ES-I3 (cell line): ENCODE results near the gene PLEKHO1.
A peak's percentile ranks its signal among the peaks of the same experiment; 100 is the strongest.
"Not testable (repeated sequence)": the region's sequence is repeated elsewhere in the genome, so short reads cannot be mapped to it uniquely, and the experiment has no call there.

Experiments
- H3K36me3 ChIP-seq: 2 replicates; pipeline ENCODE4 v1.6.1; 2013; ENCODE audit warnings: mild to moderate bottlenecking, low read length, control low read depth, moderate library complexity; ENCODE audit not compliant: insufficient read depth
- H3K4me1 ChIP-seq: 2 replicates; pipeline ENCODE4 v1.6.1; 2013; ENCODE audit warnings: mild to moderate bottlenecking, control low read depth, low read length; ENCODE audit not compliant: insufficient read depth
- H3K9ac ChIP-seq: 2 replicates; pipeline ENCODE4 v1.6.1; 2013; ENCODE audit warnings: low read depth, mild to moderate bottlenecking, low read length, moderate library complexity
- H3K9me3 ChIP-seq: 2 replicates; pipeline ENCODE4 v1.6.1; 2013; ENCODE audit warnings: mild to moderate bottlenecking, low read length, moderate library complexity; ENCODE audit not compliant: control insufficient read depth, insufficient read depth

The PLEKHO1 gene

DNA sequence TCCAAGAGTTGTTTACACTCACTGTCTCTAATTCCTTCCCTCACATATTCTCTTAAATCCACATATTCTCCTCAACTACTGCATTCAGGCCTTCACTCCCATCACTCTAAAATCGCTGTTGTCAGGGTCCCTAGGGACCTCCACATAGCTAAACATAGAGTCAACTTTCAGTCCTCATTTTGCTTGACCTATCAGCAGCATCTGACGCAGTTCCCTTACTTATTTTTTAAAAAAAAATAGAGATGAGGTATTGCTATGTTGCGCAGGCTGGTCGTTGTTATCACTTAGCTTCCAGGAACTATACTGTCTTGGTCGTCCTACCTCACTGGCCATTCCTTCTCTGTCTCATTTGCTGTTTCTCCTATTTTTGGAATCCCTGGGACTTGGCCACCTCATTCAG is 11.7 kb upstream of the PLEKHO1 start:
- Histone ChIP-seq H3K9ac (no peak overlapping the region), H3K4me1 (no peaks in the 10 kb centered on the region), H3K9me3 (no peaks in the 10 kb centered on the region), H3K36me3 (no peaks in the 10 kb centered on the region)

DNA sequence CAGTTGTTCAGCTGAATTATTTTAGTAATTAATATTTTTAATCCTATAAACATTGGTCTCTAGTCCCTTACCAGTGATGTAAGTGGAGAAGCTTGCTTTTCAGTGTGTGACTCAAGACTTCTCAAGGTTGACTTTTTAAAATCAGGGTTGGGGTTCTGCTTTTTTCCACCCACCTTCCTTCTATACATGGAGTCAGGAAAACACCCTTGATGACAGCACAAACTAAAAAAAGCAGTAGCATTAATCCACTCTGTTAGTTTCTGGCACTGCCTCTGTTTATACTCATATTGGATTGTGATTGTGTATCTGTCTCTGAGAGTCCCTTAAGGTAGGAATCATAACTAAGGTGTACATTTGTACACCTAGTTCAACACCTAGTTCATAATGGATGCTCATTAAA is 8.3 kb upstream of the PLEKHO1 start:
- Histone ChIP-seq H3K9ac (no peak overlapping the region), H3K4me1 (no peaks in the 10 kb centered on the region), H3K36me3 (no peaks in the 10 kb centered on the region), H3K9me3 (no peaks in the 10 kb centered on the region)

DNA sequence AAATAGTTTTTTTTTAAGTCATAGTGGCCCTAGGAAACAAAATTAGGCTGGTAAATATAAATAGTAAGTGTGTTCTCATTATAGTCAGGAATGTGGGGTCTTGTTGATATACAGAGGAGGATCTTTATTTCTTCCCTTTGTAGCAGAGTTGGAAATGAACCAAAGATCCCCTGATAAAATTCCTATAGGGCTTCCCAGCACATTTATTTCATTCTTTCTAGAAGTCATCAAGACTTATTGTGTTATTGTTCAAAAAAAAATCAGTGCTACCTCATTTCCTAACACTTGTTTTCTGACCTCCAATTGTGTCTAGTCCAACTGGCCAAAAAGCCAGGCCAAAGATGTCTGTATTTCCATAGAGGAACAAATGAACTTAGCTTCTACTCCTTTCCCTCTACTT is 7.6 kb upstream of the PLEKHO1 start:
- H3K9me3 ChIP-seq = no peaks in the 10 kb centered on the region
- no peak overlapping the region for H3K9ac ChIP-seq
- no peaks in the 10 kb centered on the region for H3K36me3 ChIP-seq
- no peaks in the 10 kb centered on the region for H3K4me1 ChIP-seq

DNA sequence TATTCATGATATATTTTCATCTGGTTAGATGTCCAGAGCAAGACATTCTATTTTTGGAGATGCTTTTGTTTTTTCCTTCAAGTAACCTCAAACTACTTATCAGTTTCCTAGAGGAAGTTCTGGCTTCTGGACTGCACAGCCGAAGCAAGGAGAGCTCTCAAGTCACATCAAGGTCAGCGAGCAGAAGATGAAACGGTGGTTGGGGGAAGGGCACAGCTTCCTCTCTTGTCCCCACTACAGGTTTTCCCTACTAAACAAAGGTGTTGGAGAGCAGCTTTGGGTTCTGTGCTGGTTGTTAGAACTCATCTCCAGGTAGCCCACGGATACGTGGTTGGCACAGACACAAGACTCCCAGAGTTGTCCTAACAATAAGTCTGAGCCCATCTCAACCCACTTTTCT is 5.1 kb upstream of the PLEKHO1 start:
- Histone ChIP-seq H3K4me1 (no peaks in the 10 kb centered on the region), H3K9ac (no peak overlapping the region), H3K36me3 (no peaks in the 10 kb centered on the region)

DNA sequence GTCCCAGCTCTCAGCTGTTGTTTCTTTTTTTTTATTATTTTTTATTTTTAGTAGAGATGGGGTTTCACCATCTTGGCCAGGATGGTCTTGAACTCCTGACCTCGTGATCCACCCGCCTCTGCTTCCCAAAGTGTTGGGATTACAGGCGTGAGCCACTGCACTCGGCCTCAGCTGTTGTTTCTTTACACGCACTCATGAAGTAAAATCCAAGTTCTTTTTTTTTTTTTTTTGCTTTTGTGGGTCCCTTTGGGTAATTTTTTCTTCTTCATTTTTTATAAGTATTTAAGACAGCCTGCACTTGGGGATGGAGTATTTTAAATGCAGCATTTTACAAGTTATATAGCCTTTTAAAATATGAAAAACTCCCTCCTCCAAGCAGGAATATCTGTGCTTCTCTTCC is 3.7 kb upstream of the PLEKHO1 start:
- not testable (repeated sequence) for H3K36me3 ChIP-seq, H3K9ac ChIP-seq, H3K9me3 ChIP-seq, H3K4me1 ChIP-seq

More for the DNA sequence above, 5.1 kb upstream of the PLEKHO1 start:
- no peaks in the 10 kb centered on the region for H3K9me3 ChIP-seq

DNA sequence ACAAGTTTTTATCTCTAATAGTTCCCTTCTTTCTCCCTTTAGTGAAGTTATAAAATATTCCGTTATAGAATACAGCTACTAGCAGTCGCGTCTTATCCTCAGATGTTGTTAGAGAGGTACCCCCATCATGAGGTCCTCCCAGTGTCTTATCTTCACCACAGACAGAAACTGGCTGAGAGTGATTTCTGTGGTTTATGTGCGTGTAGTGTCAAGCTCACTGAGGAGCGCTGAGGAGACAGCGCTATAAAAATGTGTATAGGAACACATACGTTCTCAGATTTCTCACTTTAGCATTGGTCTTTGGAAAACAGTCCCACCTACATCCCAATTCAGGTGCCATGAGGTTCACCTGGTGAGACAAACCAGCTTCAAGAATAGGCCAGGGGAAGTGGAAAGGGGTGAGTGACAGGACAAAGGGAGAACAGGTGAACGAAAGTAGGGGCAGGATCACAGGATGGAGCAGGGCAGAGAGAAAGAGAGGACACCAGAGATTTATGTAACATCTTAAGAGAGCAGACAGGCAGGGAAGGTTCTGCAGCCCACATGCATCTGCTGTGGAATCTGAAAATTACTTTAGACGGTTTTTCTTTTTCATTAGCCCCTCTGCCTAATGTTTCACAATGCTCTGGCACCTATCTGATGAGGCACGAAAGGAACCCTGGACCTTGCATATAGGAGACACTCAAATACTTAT is 2.7 kb upstream of the PLEKHO1 start:
- H3K36me3 ChIP-seq = no peaks in the 10 kb centered on the region
- peaks cover 7% of the 10 kb centered on the region; the same call in 1 of the 2 replicates for H3K4me1 ChIP-seq
- no peaks in the 10 kb centered on the region for H3K9me3 ChIP-seq
- no peak overlapping the region for H3K9ac ChIP-seq

DNA sequence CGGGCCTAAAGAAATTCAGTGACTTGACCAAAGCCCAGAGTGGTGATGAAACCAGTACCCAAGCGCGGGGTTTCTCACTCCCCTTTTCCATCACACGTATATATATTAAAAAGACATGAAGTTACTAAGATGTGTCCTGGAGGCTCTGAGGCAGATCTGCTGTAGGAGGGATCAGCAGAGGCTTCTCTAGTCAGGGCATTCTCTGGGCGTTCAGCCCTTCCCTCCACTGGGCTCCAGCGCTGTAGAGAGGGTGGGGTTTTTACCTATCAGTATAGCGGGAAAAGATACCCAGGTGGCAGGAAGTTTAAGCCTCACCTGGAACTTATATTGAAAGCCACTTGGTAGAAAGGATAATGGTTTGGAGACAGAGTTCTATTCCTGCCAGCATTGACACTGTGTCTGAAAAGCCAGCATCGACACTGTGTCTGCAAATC is 862 bp upstream of the PLEKHO1 start:
- H3K4me1 ChIP-seq = peaks cover 11% of the 10 kb centered on the region; the same call in 1 of the 2 replicates
- no peaks in the 10 kb centered on the region for H3K9me3 ChIP-seq
- peak overlapping the region; percentile 82; the same call in 1 of the 2 replicates for H3K9ac ChIP-seq
- no peaks in the 10 kb centered on the region for H3K36me3 ChIP-seq

DNA sequence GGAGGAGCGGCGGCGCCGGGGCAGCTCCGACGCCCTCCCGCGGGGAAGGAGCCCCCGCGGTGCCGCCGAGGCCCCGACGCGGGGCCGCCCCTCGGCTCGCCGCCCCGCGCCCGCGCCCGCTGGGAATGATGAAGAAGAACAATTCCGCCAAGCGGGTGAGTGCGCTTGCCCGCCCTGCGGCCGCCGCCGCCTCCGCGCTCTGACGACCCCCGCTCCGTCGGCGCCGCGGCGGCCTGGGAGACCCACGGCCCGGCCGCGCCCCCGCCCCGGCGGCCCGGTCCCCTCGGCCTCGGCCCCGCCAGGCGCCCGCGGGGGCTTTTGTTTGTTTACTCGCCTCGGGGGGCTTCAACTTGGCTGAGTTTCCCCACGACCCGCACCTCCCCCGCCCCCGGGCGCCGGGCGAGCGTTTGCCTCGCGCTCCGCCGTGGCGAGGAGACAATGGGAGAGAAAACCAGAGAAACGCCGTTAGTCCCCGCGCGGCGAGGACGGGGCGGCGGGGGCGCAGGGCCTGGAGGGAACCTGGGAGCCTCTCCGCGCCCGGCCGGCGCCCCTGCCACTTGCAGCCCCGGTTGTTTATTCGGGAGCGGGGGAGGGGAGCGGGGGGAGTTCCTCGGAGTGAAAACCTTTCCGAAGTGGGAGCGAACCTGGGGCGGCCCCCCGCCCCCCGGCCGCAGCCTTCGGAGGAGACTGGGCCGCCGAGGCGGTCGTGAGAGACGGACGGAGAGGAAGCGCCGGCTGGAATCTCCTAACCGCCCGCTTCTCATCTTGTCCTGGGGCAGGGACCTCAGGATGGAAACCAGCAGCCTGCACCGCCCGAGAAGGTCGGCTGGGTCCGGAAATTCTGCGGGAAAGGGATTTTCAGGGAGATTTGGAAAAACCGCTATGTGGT is 661 bp downstream of the PLEKHO1 start:
- peak overlapping the region; percentile 82 for H3K9ac ChIP-seq
- peaks cover 11% of the 10 kb centered on the region; the same call in 1 of the 2 replicates for H3K4me1 ChIP-seq
- H3K36me3 ChIP-seq = peaks cover 3% of the 10 kb centered on the region; the same call in 1 of the 2 replicates
- no peaks in the 10 kb centered on the region for H3K9me3 ChIP-seq

DNA sequence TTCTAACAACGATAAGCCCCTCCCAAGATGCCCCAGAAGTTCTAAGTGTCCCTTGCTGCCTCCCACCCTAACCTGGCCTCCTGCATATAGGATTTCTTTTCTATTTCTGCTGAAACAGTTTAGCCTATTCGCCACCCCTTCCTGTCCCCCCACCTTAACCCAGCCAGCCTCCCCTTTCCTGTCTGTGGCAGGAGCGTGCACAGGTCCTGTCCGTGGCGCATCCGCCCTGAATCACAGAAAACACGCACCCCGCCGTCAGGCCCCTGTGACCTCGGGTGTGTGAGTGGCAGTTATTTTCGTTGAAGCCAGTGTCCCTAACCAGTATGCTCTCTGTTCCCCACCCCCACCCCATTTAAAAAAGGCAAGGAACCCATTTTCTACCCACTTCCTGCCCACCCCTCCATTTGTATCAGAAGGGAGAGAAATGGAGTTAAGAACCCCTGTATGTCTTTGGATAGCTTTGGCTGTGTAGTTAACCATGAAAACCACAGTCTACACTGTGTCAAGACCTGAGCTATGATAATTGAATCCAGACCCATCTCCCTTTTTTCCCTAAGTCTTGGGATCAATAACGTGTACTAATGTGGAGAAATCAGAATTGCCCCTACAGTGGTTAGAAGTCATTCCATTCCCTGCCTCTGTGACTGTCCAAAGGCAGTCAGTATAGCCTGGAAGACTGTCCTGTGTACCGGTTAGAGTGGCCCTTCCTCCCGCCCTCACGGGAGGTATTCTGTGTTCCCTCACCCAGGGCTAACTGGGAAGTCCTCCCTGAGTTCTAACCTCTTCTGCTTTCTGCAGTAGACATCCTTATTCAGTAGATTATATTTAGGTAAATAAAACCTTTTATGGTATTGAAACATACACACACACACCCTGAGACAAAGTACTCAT is 1.8 kb downstream of the PLEKHO1 start:
- H3K36me3 ChIP-seq = peaks cover 4% of the 10 kb centered on the region; the same call in 1 of the 2 replicates
- peak overlapping the region; percentile 82 for H3K9ac ChIP-seq
- H3K4me1 ChIP-seq = peaks cover 11% of the 10 kb centered on the region; the same call in 1 of the 2 replicates

DNA sequence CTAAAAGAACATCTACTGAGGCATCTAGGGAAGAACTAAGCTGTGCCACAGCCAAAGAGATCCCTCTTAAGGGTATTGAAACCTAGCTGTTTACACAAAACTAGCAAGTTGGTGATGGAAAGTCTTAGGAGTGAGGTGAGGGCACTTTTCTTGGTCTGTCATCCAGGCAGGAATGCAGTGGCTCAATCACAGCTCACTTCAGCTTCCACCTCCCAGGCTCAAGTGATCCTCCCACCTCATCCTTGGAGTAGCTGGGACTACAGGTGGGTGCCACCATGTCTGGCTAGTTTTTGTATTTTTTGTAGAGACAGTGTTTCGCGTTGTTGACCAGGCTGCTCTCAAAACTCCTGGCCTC is 2.4 kb downstream of the PLEKHO1 start:
- Histone ChIP-seq H3K9me3 (no peaks in the 10 kb centered on the region), H3K36me3 (peaks cover 4% of the 10 kb centered on the region; the same call in 1 of the 2 replicates), H3K9ac (no peak overlapping the region), H3K4me1 (peaks cover 11% of the 10 kb centered on the region; the same call in 1 of the 2 replicates)

More for the DNA sequence above, 1.8 kb downstream of the PLEKHO1 start:
- no peaks in the 10 kb centered on the region for H3K9me3 ChIP-seq

DNA sequence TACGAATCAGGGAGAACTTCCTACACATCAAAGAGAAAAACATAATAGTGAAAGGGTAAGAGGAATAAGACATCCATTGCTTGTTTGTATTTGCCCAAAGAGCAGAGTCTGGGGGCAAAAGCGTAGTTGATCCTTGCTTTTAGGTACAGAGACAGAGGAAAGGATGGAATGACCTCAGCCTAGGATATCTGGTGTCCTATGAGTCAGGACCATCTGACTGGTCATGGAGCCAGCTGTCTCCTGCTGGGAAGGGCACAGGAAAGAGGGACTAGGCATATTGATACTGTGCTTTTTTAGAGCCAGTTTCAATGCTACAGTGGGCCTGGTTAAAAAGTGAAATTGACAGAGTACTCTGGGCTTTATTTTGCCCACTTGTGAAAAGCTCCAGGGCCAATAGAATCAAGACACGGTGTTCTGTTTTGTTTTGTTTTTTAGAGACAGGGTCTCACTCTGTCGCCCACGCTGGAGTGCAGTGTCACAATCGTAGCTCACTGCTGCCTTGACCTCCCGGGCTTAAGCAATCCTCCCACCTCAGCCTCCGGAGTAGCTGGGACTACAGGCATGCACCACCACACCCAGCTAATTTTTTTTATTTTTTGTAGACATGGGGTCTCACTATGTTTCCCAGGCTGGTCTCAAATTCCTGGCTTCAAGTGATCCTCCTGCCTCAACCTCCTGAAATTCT is 3.2 kb downstream of the PLEKHO1 start:
- Histone ChIP-seq H3K36me3 (peaks cover 4% of the 10 kb centered on the region; the same call in 1 of the 2 replicates), H3K4me1 (peaks cover 11% of the 10 kb centered on the region; the same call in 1 of the 2 replicates), H3K9me3 (no peaks in the 10 kb centered on the region), H3K9ac (no peak overlapping the region)

DNA sequence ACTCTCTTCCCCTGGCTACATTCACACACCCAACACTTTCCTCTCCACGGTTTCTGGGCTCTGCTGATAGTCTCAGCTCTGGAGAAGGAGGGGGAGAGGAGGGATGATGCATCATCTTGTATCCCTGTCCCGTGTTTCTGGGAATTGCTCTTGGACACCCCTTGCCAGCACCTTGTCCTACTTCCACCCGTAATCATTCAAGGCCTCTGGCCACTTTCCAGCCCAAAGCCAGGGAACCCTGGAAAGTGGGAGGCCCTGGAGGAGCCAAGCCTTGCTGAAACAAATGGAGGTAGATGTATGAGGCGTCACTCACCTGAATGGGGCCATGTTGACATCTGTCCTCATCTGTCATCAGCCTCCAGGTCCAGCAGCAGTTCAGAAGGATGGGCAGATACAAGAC is 4.4 kb downstream of the PLEKHO1 start:
- peaks cover 4% of the 10 kb centered on the region; the same call in 1 of the 2 replicates for H3K36me3 ChIP-seq
- no peaks in the 10 kb centered on the region for H3K9me3 ChIP-seq
- peaks cover 11% of the 10 kb centered on the region; the same call in 1 of the 2 replicates for H3K4me1 ChIP-seq
- no peak overlapping the region for H3K9ac ChIP-seq

DNA sequence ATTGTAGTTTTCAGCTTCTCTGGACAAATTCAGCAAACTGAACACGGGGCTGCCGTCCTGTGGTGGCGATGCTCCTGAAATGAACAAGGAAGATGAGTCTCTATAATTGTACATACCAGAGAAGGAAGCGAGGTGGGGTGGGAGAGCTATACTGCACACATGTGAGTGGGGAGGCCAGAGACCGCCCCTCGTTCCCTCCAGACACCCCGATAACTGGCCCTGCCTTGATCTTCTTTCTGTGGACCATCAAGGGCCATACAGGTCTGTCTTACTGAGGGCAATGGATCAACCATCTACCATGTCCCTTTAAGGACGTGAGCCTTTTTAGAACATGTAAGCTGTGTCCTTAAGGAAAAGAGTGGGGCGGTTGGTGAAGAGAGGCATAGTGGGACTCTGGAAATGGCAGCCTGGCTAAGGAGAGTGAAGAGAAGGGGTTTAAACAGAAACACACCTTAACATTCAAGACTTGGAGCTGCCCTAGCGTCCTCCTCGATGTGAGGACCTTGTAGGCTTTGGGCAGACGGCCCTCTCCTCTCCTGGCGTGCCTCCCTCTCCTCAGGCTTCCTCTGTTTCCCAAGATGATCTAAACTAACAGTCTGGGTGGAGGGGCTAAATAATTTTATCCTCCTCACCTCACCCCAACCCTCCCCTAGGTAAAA is 5.8 kb downstream of the PLEKHO1 start:
- peaks cover 11% of the 10 kb centered on the region; the same call in 1 of the 2 replicates for H3K4me1 ChIP-seq
- no peak overlapping the region for H3K9ac ChIP-seq
- H3K9me3 ChIP-seq = no peaks in the 10 kb centered on the region
- H3K36me3 ChIP-seq = peaks cover 4% of the 10 kb centered on the region; the same call in 1 of the 2 replicates
